ENCODE data around the gene NDOR1.
"Not testable (repeated sequence)": the region's sequence is repeated elsewhere in the genome, so short reads cannot be mapped to it uniquely, and the experiment has no call there.

NDOR1 gene

DNA sequence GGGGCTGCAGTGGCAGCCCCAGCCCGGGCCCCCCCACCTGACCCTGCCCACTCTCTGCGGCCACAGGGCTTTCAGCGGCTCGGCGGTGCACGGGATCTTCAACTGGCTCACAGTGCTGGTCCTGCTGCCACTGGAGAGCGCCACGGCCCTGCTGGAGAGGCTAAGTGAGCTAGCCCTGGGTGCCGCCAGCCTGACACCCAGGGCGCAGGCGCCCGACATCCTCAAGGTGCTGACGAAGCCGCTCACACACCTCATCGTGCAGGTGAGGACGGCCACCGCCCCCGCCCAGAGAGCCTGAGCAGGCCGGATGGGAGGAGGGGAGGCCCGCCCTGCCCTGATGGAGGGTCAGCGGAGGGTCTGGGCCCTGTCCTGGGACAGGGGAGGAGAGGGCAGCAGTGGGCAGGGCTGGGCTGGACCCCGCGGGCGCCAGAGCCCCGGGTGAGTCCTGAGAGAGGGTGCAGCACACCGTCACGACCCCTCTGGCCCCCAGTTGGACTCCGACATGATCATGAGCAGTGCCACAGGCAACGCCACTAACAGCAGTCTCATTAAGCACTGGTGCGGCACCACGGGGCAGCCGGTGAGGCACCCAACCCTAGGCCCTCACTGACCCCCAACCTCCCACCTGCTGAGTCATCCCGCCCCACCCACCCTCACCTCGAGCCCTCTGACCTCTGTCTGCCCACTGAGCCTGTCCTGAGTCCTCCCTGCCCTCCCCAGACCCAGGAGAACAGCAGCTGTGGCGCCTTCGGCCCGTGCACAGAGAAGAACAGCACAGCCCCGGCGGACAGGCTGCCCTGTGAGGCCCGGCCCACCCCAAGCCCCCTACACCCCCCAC, 27.9 kb downstream of the NDOR1 start:
- no peak for DNase-seq

DNA sequence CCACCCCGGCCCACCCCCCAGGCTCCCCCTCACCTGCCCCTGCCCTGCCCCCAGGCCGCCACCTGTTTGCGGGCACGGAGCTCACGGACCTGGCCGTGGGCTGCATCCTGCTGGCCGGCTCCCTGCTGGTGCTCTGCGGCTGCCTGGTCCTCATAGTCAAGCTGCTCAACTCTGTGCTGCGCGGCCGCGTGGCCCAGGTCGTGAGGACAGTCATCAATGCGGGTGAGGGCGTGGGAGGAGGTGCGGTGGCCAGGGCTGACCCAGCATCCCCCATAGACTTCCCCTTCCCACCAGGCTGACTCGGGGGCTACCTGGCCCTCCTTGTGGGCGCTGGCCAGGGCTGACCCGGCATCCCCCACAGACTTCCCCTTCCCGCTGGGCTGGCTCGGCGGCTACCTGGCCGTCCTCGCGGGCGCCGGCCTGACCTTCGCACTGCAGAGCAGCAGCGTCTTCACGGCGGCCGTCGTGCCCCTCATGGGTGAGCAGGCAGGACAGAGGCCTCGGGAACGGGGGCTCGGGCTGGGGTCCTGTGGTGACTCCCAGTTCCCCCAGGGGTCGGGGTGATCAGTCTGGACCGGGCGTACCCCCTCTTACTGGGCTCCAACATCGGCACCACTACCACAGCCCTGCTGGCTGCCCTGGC, 28.7 kb downstream of the NDOR1 start:
- no peak for DNase-seq

DNA sequence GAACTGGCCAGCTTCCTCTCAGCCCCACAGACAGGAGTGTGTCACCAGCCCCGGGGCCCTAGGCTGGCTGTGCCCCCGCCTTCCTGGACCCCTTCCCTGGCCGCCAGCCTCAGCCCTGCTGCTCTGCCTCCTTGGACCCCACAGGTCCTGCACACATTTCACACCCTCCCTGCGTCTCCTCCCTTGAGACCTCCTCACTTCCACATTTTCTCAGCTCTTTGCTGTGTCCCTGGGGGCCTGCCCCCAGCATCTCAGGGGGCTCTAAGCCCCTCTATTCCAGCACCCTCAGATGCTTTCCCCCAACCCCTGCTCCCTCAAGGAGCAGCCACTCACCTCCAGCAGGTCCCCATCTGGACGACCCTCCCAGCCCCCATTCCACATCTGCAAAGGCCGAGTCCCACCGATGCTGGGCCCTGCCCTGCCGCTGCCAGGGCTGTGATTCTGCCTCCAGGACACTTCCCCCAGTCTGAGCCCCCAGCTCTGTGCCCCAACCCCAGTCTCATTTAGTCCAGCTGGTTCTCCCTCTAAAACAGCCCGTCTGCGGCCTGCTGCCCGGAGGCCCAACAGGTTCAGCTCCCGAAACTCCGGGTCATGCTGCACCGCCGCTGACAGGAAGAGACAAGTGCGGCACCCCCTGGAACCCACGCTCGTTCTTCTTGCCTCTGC, 29.4 kb downstream of the NDOR1 start:
- DNase-seq: no peak

DNA sequence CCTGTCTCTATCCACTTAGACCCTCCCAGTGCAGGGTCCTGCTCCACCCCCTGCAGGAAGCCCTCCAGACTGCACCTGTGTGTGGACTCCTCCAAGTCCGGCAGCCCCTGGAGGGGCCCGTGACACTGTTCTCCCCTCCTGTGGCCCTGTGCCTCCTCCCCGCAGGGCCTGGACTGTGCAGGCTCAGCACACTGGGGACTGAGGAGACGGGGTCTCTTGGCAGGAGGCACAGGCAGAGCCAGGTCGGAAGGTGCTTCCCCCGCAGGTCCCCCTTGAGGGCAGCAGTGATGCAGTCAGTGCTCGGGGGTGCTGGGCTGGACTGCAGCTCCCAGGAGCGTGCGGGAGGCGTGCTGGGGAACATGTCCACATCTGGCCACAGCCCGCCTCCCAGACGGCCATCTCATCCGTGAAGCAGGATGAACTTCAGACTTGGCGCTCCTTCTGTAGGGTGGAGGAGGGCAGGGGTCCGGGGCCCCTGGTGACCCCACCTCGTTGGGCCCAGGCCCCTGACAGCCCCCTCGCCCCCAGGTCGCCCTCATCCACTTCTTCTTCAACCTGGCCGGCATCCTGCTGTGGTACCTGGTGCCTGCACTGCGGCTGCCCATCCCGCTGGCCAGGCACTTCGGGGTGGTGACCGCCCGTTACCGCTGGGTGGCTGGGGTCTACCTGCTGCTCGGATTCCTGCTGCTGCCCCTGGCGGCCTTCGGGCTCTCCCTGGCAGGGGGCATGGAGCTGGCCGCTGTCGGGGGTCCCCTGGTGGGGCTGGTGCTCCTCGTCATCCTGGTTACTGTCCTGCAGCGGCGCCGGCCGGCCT, 30.1 kb downstream of the NDOR1 start:
- DNase-seq: no peak

DNA sequence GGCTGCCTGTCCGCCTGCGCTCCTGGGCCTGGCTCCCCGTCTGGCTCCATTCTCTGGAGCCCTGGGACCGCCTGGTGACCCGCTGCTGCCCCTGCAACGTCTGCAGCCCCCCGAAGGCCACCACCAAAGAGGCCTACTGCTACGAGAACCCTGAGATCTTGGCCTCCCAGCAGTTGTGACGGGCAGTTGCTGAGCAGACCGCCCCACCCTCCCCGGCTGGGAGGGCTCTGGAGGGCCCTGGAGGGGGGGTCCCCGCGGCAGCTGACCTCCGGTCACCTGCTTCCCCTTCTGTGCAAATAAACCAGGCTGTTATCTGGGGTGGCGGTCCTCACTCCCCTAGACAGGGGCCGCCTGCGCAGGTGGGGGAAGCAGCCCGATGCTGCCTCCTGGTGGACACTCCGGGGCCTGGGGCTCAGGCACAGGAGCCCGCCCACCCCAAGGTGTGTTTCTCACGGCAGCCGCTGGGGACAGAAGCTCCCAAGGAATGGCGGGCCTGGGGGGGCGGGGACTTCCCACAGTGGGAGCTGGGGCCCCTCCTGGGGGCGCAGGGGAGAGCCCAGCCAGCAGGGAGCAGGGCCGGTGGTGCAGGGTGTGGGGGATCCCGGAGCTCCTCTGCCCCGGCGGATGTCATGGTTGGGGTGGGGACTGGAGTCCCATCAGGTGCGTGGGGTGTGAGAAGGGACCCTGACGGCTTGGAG, 30.9 kb downstream of the NDOR1 start:
- DNase-seq: peak; percentile 80 to 88 (median 85)

DNA sequence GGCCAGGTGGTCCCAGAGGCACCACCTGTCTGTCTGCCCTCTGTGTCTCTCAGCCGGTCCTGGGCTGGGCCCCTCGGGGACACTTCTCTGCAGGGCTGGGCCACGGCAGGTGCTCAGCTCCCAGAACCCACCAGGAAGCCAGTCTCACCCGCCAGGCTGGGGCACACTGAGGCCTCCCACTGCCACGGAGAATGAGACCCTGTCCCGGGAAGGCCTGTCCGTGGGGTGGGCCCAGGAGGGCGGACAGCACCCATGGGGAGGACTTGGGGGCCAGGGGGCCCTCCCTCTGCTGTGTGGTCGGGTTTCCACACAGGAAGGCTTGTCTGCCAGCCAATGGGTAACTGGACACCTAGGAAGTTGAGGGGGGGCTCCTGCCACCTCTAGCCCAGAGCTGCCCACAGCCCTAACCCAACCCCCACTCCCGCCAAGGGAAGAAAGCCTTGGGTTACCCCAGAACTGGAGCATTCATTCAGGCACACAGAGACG, 31.5 kb downstream of the NDOR1 start:
- DNase-seq: no peak

DNA sequence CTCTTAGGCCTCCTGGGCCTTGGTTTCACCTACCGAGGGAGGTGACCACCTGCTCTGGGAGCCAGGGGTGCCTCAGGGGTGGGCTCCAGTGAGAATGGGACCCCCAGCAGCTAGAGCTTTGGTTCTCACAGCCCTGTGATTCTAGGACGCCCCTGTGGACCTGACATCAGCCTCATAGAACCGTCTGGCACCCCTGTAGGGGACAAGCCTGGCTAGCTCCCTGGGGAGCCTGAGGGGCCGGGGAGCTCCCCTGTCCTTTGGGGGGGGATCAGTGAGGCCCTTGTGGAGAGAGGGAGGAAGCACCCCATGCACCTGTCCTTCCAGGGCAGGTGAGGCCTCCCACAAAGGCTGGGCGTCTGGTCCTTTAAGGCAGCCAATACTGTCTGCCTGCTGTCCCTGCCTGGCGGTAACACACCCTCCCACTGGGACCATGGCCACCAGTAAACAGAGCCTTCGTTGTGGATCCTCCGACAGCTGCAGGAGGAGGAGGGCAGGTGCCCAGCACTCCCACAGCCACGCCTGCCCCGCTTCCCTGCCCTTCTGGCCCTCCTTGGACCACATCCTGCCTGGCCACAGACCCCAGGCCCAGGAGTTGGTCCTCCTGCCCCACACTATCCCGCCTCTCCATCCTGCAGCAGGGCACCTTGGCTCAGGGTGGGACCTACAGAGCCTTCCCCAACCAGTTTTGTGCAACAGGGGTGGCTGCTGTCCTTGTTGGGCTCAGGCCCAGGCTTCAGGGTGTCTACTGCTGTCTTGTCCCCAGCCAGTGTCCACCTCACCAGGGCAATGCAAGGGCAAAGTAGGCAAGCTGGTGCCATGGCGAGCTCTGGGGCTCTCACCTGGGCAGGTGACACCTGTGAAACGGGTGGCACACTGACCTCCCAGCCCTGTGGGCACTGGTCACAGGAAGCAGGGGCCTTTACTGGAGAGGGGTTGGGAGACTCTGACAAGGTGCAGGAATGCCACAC, 32.5 kb downstream of the NDOR1 start:
- DNase-seq: no peak

DNA sequence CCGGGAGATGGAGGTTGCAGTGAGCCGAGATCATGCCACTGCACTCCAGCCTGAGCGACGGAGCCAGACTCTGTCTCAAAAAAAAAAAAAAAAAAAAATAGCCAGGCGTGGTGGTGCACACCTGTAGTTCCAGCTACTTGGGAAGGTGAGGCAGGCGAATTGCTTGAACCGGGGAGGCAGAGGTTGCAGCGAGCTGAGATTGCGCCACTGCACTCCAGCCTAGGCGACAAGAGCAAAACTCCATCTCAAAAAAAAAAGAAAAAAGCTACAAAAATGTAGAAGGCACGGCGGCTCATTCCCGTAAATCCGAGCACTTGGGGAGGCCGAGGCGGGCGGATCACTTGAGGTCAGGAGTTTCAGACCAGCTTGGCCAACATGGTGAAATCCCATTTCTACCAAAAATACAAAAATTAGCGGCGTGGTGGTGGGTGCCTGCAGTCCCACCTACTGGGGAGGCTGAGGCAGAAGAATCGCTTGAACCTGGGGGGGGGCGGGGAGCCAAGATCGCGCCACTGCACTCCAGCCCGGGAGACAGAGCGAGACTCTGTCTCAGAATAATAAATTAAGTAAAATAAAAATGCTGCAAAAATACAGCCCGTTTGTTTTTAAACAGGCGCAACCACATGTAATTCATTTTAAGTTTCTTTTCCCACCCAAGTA, 34.2 kb downstream of the NDOR1 start:
- DNase-seq: peak in 1 of 5 experiments; percentile 29

DNA sequence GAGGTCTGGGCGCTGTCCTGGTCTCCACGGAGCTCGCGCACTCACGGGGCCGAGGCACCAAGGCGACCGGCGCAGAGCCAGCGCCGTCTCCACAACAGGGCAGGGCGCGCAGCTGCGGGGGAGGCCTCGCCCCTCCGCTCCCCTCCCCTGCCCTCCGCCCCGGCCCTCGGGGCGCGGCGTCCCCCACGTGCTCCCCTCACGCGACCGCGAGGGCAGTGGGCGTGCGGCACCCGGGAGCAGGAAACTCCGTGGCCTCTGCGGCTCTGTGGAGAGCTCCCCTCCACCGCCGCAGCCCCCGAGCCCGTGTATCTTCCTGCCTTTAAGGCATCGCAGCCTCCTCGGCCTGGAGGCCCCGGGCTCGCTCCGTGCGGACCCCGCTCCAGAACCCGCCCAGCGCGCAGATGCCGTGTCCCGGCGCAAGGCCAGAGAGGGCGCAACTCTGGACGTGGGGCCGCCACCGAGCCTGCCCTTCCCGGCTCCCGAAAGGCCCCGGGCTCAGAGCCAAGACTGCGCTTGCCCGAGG, 34.9 kb downstream of the NDOR1 start:
- DNase-seq: peak; percentile 42 to 87 (median 69)

DNA sequence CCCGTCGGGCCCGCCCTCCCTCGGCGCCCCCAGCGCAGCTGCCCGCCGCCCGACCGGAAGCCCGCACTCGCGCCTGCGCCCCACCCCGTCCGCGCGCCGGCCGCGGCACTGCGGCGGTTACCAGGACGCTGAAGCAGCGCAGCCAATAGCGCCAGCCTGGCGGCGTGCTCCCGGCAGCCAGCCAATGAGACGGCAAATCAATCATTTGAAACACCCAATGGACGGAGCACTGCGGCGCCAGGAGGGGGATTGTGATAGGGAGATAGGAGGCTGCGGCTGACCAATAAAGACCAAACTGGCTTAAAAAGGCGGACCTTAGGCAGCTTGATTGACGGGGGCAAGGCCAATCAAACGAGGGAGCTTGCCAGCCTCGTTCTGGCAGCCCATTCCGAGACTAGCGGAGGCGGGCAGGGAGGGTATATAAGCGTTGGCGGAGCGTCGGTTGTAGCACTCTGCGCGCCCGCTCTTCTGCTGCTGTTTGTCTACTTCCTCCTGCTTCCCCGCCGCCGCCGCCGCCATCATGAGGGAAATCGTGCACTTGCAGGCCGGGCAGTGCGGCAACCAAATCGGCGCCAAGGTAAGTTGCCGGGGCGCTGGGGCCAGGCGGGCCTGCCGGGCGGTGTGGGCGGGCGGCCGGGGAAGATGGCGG, 35.5 kb downstream of the NDOR1 start, which contains the start of gene TUBB4B:
TUBB4B (plus strand) TSS at position 447 of the 649 bp plus-strand sequence; CDS start at position 521, 74 bp downstream.
- DNase-seq: peak; percentile 85 to 100 (median 96)

DNA sequence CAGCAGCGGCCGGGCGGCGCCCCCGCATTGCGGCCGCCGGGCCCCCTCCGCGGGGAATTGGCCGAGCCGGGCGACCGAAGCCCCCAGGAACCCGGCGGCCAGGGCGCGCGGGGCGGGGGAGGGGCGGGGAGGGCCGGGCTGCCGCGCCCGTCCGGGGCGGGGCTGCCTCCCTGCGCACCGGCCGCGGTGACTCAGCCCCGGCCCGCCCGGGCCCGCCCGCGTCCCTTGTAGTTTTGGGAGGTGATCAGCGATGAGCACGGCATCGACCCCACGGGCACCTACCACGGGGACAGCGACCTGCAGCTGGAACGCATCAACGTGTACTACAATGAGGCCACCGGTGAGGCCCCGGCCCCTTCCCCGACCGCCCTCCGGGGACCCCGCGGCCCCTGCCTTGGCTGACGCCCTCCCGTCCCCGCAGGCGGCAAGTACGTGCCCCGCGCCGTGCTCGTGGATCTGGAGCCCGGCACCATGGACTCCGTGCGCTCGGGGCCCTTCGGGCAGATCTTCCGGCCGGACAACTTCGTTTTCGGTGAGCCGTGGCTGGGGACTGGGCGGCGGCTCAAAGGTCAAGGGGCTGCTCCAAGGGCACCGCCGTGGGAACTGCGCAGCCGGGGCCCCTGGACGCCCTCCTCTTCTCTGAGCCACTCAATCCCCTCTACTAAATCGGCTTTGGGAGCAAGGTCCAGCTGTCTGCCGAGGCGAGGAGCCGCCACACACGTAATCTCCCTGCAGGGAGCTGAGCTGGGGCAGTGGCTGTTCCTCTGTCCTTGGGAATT, 36.2 kb downstream of the NDOR1 start:
- DNase-seq: peak; percentile 41 to 65 (median 60)

DNA sequence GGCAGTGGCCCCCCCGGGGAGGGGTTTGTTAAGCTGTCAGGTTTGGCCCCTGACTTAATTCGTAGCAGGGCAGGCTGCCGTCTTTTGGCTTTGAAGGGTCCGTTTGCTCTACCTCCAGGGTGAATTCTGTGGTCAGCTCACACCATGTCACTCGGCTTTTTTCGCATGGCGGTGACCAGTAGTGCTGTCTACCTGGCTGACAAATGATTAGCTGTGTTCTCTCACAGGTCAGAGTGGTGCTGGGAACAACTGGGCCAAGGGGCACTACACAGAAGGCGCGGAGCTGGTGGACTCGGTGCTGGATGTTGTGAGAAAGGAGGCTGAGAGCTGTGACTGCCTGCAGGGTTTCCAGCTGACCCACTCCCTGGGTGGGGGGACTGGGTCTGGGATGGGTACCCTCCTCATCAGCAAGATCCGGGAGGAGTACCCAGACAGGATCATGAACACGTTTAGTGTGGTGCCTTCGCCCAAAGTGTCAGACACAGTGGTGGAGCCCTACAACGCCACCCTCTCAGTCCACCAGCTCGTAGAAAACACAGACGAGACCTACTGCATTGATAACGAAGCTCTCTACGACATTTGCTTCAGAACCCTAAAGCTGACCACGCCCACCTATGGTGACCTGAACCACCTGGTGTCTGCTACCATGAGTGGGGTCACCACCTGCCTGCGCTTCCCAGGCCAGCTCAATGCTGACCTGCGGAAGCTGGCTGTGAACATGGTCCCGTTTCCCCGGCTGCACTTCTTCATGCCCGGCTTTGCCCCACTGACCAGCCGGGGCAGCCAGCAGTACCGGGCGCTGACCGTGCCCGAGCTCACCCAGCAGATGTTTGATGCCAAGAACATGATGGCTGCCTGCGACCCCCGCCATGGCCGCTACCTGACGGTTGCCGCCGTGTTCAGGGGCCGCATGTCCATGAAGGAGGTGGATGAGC, 37.0 kb downstream of the NDOR1 start:
- DNase-seq: no peak

DNA sequence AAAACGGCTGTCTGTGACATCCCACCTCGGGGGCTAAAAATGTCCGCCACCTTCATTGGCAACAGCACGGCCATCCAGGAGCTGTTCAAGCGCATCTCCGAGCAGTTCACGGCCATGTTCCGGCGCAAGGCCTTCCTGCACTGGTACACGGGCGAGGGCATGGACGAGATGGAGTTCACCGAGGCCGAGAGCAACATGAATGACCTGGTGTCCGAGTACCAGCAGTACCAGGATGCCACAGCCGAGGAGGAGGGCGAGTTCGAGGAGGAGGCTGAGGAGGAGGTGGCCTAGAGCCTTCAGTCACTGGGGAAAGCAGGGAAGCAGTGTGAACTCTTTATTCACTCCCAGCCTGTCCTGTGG, 37.7 kb downstream of the NDOR1 start:
- not testable (repeated sequence) for DNase-seq

DNA sequence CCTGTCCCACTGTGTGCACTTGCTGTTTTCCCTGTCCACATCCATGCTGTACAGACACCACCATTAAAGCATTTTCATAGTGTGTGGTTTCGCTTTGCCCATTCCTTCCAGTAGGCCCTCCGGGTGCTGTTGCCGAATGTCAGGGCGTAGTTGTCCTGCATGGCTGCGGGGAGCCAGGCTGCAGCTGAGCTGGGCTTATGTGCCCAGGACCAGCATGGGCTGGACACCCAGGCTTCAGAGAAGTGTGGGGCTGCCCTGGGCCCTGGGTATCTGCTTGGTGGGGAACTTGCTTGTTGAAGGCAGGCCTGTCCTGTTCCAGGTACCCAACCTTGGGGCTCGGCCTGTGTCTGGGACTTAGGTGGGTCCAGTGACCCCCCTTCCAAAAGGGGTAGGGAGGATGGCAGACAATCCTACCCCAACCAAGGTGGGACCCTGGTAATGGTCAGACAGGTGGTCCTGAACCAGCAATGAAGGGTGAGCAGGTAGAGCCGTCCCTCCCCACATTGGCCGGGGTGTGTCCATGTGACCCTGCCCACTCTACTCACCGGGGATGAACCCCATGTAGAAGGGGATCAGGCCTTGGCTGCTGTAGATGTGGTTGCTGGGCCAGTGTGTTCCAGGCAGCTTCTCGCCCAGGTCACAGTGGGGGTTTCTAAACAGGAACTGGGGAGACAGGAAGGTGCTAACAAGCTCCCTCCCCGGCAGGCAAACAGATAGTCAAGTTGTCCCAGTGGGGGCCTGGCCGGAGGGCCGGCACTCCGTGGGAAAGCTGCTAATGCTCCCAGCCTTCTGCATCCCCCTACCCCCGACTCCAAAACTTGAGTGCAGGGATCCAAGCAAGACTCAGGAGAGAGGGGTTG, 38.4 kb downstream of the NDOR1 start:
- DNase-seq: no peak

DNA sequence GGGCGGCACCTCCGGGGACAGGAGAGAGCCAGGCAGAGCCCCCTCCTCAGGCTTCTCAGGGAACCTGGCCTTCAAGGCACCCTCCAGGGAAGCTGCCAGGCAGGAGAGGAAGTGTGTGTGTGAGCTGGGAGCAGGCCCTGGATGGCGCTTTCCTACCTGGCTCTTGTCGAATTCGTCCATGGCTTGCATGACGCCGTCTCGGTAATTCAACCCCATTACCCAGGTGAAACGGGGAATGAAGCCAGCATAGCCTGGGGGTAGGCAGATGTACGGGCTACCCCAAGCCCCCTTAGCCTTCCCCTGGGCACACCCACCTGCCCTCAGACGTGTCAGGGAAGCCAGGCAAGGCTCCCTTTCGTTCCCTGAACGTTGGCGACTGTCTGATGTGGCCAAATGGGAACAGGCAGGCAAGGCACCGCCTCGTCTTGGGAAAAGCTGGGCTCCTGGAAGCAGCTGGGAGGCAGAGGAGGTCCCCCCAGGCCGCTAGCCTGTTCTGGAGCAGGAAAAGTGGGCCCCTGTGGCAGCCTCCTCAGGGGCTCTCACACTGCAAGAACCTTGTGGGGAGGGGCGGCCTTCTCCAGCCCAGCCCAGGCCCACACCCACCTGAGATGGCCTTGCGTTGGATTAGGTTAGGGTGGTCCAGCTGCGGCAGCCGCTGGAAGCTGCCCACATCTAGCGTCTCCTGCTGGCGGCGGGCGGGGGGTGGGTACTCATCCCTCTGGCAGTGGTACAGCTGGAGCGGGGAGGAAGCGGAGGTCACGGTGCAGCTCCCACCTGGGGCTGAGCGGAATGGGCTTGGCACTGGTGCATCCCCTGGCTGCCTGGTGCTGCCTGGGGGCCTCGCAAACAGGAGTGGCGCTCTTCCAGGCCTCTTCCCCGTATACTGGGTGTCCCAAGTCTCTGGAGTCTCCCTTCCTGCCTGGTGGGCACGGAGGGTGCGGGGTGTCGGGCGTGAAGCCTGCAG, 39.3 kb downstream of the NDOR1 start:
- no peak for DNase-seq

Data from T-helper 2 cell (primary cell).